ENCODE results near the gene COG4.

The COG4 gene

GRCh38 chr16:70434484-70435260 is 88.7 kb downstream of the COG4 start:
- FAIRE-seq = no peak
- DNase-seq (ENCODE audit: low spot score) = no peak

- FAIRE-seq (no peak), DNase-seq (ENCODE audit: low spot score) (peak; percentile 65)
Observed at GRCh38 chr16:70433458-70434103, 89.8 kb downstream of the COG4 start.

GRCh38 chr16:70432723-70433457 is 90.5 kb downstream of the COG4 start:
- no peak for DNase-seq (ENCODE audit: low spot score)
- no peak for FAIRE-seq

- DNase-seq (ENCODE audit: low spot score) = no peak
- FAIRE-seq = no peak
Observed at GRCh38 chr16:70432356-70432722, 91.0 kb downstream of the COG4 start.

GRCh38 chr16:70430667-70431536 is 92.5 kb downstream of the COG4 start:
- peak; percentile 39 for DNase-seq (ENCODE audit: low spot score)
- FAIRE-seq = no peak
